Activated CD4-positive, alpha-beta T cell treated with anti-CD3 and anti-CD28 coated beads, Interleukin-2, amount 50 U/mL, for 16 hours (primary cell): ENCODE data around the gene TRAF3.

Experiments used
- DNase-seq: peaks from one replicate; pipeline ENCODE4 v3.0.0-alpha.2; 2020

Gene TRAF3

GRCh38 chr14:102778338-102779083, 1.3 kb downstream of the TRAF3 start:
- DNase-seq, result peak; percentile 51

GRCh38 chr14:102779084-102779462, 1.8 kb downstream of the TRAF3 start:
- DNase-seq, result no peak

GRCh38 chr14:102779574-102780315, 2.5 kb downstream of the TRAF3 start:
- no peak for DNase-seq

GRCh38 chr14:102781063-102781462, 3.8 kb downstream of the TRAF3 start:
- no peak for DNase-seq

- DNase-seq, result no peak
Observed at GRCh38 chr14:102782974-102783373, 5.7 kb downstream of the TRAF3 start.

GRCh38 chr14:102784892-102785594, 7.8 kb downstream of the TRAF3 start:
- DNase-seq, result peak; percentile 37

GRCh38 chr14:102785595-102785963, 8.3 kb downstream of the TRAF3 start:
- DNase-seq, result no peak

- DNase-seq, result peak; percentile 67
Observed at GRCh38 chr14:102786768-102787167, 9.5 kb downstream of the TRAF3 start.

GRCh38 chr14:102789349-102789748, 12.1 kb downstream of the TRAF3 start:
- DNase-seq, result no peak

- no peak for DNase-seq
Observed at GRCh38 chr14:102793531-102794328, 16.5 kb downstream of the TRAF3 start.

GRCh38 chr14:102795060-102795925, 18.0 kb downstream of the TRAF3 start:
- DNase-seq, result peak; percentile 48

- no peak for DNase-seq
Observed at GRCh38 chr14:102796661-102797190, 19.5 kb downstream of the TRAF3 start.

- DNase-seq, result no peak
Observed at GRCh38 chr14:102798926-102799325, 21.7 kb downstream of the TRAF3 start.

GRCh38 chr14:102799684-102800562, 22.7 kb downstream of the TRAF3 start:
- no peak for DNase-seq

- DNase-seq, result no peak
Observed at GRCh38 chr14:102802834-102803523, 25.7 kb downstream of the TRAF3 start.

GRCh38 chr14:102804858-102805257, 27.6 kb downstream of the TRAF3 start:
- no peak for DNase-seq

- peak; percentile 61 for DNase-seq
Observed at GRCh38 chr14:102805371-102805891, 28.2 kb downstream of the TRAF3 start.

GRCh38 chr14:102805941-102806340, 28.7 kb downstream of the TRAF3 start:
- DNase-seq, result no peak

GRCh38 chr14:102806447-102806846, 29.2 kb downstream of the TRAF3 start:
- DNase-seq, result no peak

- DNase-seq, result no peak
Observed at GRCh38 chr14:102807013-102807406, 29.8 kb downstream of the TRAF3 start.
